H1 (cell line): ENCODE data around the gene HS6ST1. TPM values are rescaled to one million over a fixed set of nuclear protein-coding genes. Genes with fewer than 3 reads are reported as not detected.

Source experiments
- EZH2 ChIP-seq: fragments of 200-600 bp; sonication (generic); IDR thresholded peaks from 2 replicates; pipeline ENCODE4 v1.7.1; 2012; ENCODE audit warnings: low read depth, mild to moderate bottlenecking, moderate library complexity, low read length, inconsistent platforms; ENCODE audit not compliant: severe bottlenecking
- SP4 ChIP-seq: IDR thresholded peaks from 2 replicates; pipeline ENCODE4 v1.6.1; 2012; ENCODE audit warnings: low read length, inconsistent platforms
- TAF1 ChIP-seq: IDR thresholded peaks from 2 replicates; pipeline ENCODE4 v1.6.1; 2011; ENCODE audit warnings: mild to moderate bottlenecking, low read depth, low read length
- TEAD4 ChIP-seq: IDR thresholded peaks from 2 replicates; pipeline ENCODE4 v1.6.1; 2012; ENCODE audit warnings: low read depth, low read length, inconsistent platforms, mixed read lengths
- polyA plus RNA-seq, 7 experiments: library from polyadenylated mRNA; depleted of rRNA in 3 of 7; stranded (reverse) in 5 of 7; unstranded in 2 of 7; fragments of >200 nt in 5 of 7; fragments of 200-250 nt in 2 of 7; gene quantifications; 1 replicate in 5 of 7; 2 replicates in 1 of 7; 4 replicates in 1 of 7; pipeline versions ENCODE4 v1.2.1 to v1.2.3, GENCODE V29; 2011 to 2013; ENCODE audit warnings: missing spikeins in 2 of 7, mixed read lengths in 2 of 7
- total RNA-seq: library from RNA; stranded (reverse); fragmentation: NEBNext Ultra II Directional; extraction: Animal tissue kit (Norgen Biotek cat#: 25700); gene quantifications from 2 replicates; pipeline ENCODE4 v1.2.1, GENCODE V29; 2021

The HS6ST1 gene
- total and polyA plus RNA-seq, 2 of the 8 experiments (the other 6 are each of a cell fraction or from before 2014, with no cell fraction given), result 37.4 to 74.6 TPM

DNA sequence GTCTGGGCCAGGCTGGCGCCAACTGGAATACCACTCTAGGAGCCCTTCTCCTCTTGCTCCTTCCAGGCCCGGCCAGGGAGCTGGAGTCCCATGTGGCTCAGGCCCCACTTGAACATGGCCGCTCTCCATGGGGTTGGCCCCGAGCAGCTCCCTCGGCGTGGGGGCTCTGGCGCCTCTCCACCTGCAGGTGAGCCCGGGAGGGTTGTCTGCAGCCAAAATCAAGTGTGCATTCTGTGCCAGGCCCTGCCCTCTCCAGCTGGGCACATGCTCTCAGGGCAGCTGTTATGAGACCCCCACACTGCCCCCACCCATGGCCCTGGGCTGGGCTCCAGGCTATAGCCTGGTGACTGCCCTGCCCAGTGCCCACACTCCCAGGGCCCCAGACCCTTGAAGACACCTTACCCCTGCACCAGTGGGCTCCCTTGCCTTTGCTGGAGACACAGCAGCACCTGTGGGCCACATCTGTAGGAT is 45.8 kb upstream of the HS6ST1 start (continued):
- TF ChIP-seq EZH2, result no peak
- no peak for TF ChIP-seq TEAD4
- TF ChIP-seq TAF1, result no peak
- TF ChIP-seq SP4, result no peak
